OCI-LY1 (cell line): ENCODE results near the gene ETV5.

ENCODE experiments used
- H2AFZ ChIP-seq: fragments of 200-600 bp; sonication (generic), shearing (Covaris generic); 2 replicates; pipeline ENCODE4 v1.6.0; 2014; ENCODE audit warnings: antibody characterized with exemption, mild to moderate bottlenecking, low read length
- H3F3A ChIP-seq: fragments of 200-600 bp; sonication (generic), shearing (Covaris generic); 2 replicates; pipeline ENCODE4 v1.6.0; 2014; ENCODE audit warnings: mild to moderate bottlenecking, antibody characterized with exemption, low read length, moderate library complexity; ENCODE audit not compliant: insufficient read depth
- H3K27ac ChIP-seq: fragments of 200-600 bp; sonication (generic); 2 replicates; pipeline ENCODE4 v1.5.1; 2014; ENCODE audit warnings: low read length, mixed run types, mild to moderate bottlenecking, low read depth; ENCODE audit not compliant: poor library complexity, severe bottlenecking
- H3K27me3 ChIP-seq: fragments of 200-600 bp; sonication (generic); 2 replicates; pipeline ENCODE4 v1.6.0; 2014; ENCODE audit warnings: antibody characterized with exemption, mild to moderate bottlenecking, low read length, moderate library complexity; ENCODE audit not compliant: insufficient read depth
- H3K36me3 ChIP-seq: fragments of 200-600 bp; sonication (generic); 2 replicates; pipeline ENCODE4 v1.6.1; 2014; ENCODE audit warnings: mild to moderate bottlenecking, antibody characterized with exemption, low read length, moderate library complexity, mixed read lengths; ENCODE audit not compliant: insufficient read depth
- H3K4me1 ChIP-seq: fragments of 200-600 bp; sonication (generic); 2 replicates; pipeline ENCODE4 v1.5.1; 2014; ENCODE audit warnings: mild to moderate bottlenecking, low read length, moderate library complexity; ENCODE audit not compliant: insufficient read depth, severe bottlenecking
- H3K4me2 ChIP-seq: fragments of 200-600 bp; sonication (generic), shearing (Covaris generic); 2 replicates; pipeline ENCODE4 v1.6.1; 2014; ENCODE audit warnings: low read length
- H3K4me3 ChIP-seq: fragments of 200-600 bp; sonication (generic); 2 replicates; pipeline ENCODE4 v1.5.1; 2014; ENCODE audit warnings: low read length, low read depth, mild to moderate bottlenecking, mixed read lengths; ENCODE audit not compliant: poor library complexity, severe bottlenecking
- H3K79me2 ChIP-seq: fragments of 200-600 bp; shearing (Covaris generic); 2 replicates; pipeline ENCODE4 v1.6.1; 2016; ENCODE audit warnings: mixed run types, low read length, mixed read lengths; ENCODE audit not compliant: insufficient read depth
- H3K9ac ChIP-seq: fragments of 200-600 bp; sonication (generic), shearing (Covaris generic); 2 replicates; pipeline ENCODE4 v1.6.1; 2014; ENCODE audit warnings: mild to moderate bottlenecking, low read length, mixed read lengths
- H3K9me2 ChIP-seq: fragments of 200-600 bp; sonication (generic), shearing (Covaris generic); 2 replicates; pipeline ENCODE4 v1.6.1; 2014; ENCODE audit warnings: low read depth, mild to moderate bottlenecking, low read length, mixed read lengths
- H3K9me3 ChIP-seq: fragments of 200-600 bp; shearing (Covaris generic); 2 replicates; pipeline ENCODE4 v1.6.1; 2014; ENCODE audit warnings: low read length, mixed read lengths
- H4K20me1 ChIP-seq: fragments of 200-600 bp; sonication (generic), shearing (Covaris generic); 2 replicates; pipeline ENCODE4 v1.6.0; 2016; ENCODE audit warnings: mild to moderate bottlenecking, low read length; ENCODE audit not compliant: insufficient read depth
- EZH2 ChIP-seq: fragments of 200-600 bp; sonication (generic), shearing (Covaris generic); IDR thresholded peaks from 2 replicates; pipeline ENCODE4 v1.8.0; 2017; ENCODE audit warnings: borderline replicate concordance, mixed run types, mild to moderate bottlenecking, antibody characterized with exemption, low read length, moderate library complexity, mixed read lengths
- TF ChIP-seq, protein P1 (sequence below): fragments of 200-600 bp; sonication (generic), shearing (Covaris generic); IDR thresholded peaks from 2 replicates; pipeline ENCODE4 v1.5.1; 2017; ENCODE audit warnings: mild to moderate bottlenecking, antibody characterized with exemption, low read length, moderate library complexity, mixed read lengths

The ETV5 gene

DNA sequence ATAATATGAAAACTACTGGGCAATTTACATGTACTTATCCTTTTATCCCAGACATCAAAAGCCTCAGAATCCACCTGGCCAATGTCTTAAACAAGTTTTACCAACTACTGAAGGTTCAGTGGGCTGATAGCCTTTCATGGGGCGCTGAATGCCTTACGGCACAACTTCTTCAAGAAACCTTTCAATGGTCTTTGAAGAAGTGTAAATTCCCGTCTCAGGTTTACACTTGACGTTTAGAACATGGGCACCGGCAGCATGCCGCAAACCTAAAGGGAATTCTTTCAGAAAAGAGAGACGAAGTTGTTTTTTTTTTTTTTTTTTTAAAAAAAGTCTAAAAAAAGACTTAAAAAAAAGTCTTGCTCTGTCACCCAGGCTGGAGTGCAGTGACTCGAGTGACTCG is 39.7 kb downstream of the ETV5 start:
- Histone ChIP-seq H2AFZ (no peak overlapping the region), H3K36me3 (no peaks in the 10 kb centered on the region), H3K4me2 (no peak overlapping the region), H3K4me3 (no peak overlapping the region), H3F3A (no peaks in the 10 kb centered on the region), H3K9me2 (no peaks in the 10 kb centered on the region), H3K9me3 (no peaks in the 10 kb centered on the region), H3K4me1 (no peaks in the 10 kb centered on the region), H4K20me1 (no peaks in the 10 kb centered on the region), H3K27me3 (no peaks in the 10 kb centered on the region), H3K27ac (no peak overlapping the region), H3K79me2 (no peaks in the 10 kb centered on the region), H3K9ac (no peak overlapping the region)
- TF ChIP-seq, protein P1, sequence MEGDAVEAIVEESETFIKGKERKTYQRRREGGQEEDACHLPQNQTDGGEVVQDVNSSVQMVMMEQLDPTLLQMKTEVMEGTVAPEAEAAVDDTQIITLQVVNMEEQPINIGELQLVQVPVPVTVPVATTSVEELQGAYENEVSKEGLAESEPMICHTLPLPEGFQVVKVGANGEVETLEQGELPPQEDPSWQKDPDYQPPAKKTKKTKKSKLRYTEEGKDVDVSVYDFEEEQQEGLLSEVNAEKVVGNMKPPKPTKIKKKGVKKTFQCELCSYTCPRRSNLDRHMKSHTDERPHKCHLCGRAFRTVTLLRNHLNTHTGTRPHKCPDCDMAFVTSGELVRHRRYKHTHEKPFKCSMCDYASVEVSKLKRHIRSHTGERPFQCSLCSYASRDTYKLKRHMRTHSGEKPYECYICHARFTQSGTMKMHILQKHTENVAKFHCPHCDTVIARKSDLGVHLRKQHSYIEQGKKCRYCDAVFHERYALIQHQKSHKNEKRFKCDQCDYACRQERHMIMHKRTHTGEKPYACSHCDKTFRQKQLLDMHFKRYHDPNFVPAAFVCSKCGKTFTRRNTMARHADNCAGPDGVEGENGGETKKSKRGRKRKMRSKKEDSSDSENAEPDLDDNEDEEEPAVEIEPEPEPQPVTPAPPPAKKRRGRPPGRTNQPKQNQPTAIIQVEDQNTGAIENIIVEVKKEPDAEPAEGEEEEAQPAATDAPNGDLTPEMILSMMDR = no peak
- TF ChIP-seq EZH2 = no peak

DNA sequence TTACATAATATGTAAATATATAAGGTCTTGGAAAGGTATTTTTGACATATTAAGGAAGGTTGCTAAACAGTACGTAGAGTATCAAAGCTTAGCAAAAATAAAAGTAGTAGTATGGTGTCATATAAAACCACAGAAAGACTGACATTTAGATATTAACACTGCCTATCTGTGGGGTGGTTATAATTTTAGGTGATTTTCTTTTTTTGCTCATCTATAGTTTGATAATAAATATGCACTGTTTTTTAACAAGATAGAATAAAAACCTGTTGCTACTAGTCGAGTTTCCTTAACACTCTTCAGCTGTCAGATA is 40.7 kb downstream of the ETV5 start:
- Histone ChIP-seq H3K4me3 (no peak overlapping the region), H3K4me1 (no peaks in the 10 kb centered on the region), H3K36me3 (no peaks in the 10 kb centered on the region), H3K9ac (no peak overlapping the region), H3K9me3 (no peaks in the 10 kb centered on the region), H2AFZ (no peak overlapping the region), H3K9me2 (no peaks in the 10 kb centered on the region), H3K27me3 (no peaks in the 10 kb centered on the region), H3K79me2 (no peaks in the 10 kb centered on the region), H3K27ac (no peak overlapping the region), H3K4me2 (no peak overlapping the region), H4K20me1 (no peaks in the 10 kb centered on the region), H3F3A (no peaks in the 10 kb centered on the region)
- TF ChIP-seq, protein P1 = no peak
- TF ChIP-seq EZH2 = no peak

DNA sequence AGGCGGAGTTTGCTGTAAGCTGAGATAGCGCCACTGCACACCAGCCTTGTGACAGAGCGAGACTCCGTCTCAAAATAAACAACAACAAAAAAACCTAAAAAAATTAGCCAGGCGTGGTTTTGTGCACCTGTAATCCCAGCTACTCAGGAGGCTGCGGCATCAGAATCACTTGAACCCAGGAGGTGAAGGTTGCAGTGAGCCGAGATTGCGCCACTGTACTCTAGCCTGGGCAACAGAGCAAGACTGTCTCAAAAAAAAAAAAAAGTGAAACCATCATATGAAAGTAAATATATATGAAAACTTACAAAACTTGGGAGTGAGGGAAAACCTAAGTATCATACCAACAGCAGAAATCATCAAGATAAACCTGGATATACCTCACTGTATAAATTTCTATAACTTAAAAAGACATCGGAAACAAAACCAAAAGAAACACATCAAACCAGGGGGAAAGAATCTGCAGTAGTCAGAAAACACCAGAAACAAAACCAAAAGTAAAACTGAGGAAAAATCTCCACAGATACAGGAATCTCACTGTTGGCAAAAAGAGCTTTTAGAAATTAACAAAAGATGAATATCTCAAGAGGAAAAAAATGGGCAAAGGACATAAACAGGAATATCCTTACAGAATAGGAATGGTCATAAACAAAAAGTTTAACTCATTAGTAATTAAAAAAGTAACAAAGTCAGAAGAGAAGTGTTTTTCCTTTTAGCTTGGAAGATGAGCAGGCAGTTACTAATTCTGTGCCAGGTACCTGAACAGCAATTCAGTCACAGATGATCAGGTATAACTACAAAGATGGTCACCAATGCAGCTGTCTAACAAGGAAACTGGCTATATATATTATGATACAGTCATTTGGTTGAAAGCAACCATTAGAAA is 41.3 kb downstream of the ETV5 start:
- H3F3A ChIP-seq = no peaks in the 10 kb centered on the region
- H3K4me3 ChIP-seq = no peak overlapping the region
- TF ChIP-seq, protein P1 = no peak
- TF ChIP-seq EZH2 = no peak
- H2AFZ ChIP-seq = no peak overlapping the region
- H3K4me1 ChIP-seq = no peaks in the 10 kb centered on the region
- H3K9ac ChIP-seq = no peak overlapping the region
- H3K36me3 ChIP-seq = no peaks in the 10 kb centered on the region
- H3K27ac ChIP-seq = no peak overlapping the region
- H3K9me3 ChIP-seq = no peaks in the 10 kb centered on the region
- H3K9me2 ChIP-seq = no peaks in the 10 kb centered on the region
- H4K20me1 ChIP-seq = no peaks in the 10 kb centered on the region
- no peaks in the 10 kb centered on the region for H3K79me2 ChIP-seq
- no peaks in the 10 kb centered on the region for H3K27me3 ChIP-seq
- H3K4me2 ChIP-seq = no peak overlapping the region
